Effector memory CD4-positive, alpha-beta T cell (primary cell): ENCODE data around the gene LMBR1.
"Not testable (repeated sequence)": the region's sequence is repeated elsewhere in the genome, so short reads cannot be mapped to it uniquely, and the experiment has no call there.

Source experiments
- DNase-seq, 3 donors: peaks; one replicate each; pipeline ENCODE4 v3.0.0-alpha.2; 2020
- H3K27ac ChIP-seq: 2 replicates; pipeline ENCODE4 v1.7.0; 2013; ENCODE audit warnings: mild to moderate bottlenecking, low read length, moderate library complexity; ENCODE audit not compliant: insufficient read depth, poor library complexity, severe bottlenecking
- H3K27me3 ChIP-seq: replicated peaks from 2 replicates; pipeline ENCODE4 v1.7.0; 2013; ENCODE audit warnings: mild to moderate bottlenecking, low read length; ENCODE audit not compliant: insufficient read depth, control insufficient read depth, poor library complexity, severe bottlenecking
- H3K36me3 ChIP-seq: 2 replicates; pipeline ENCODE4 v1.7.0; 2013; ENCODE audit warnings: mild to moderate bottlenecking, low read length, moderate library complexity; ENCODE audit not compliant: control insufficient read depth, insufficient read depth
- H3K4me1 ChIP-seq: 2 replicates; pipeline ENCODE4 v1.7.0; 2013; ENCODE audit warnings: low read length, mild to moderate bottlenecking; ENCODE audit not compliant: control insufficient read depth, insufficient read depth, poor library complexity, severe bottlenecking
- H3K4me3 ChIP-seq: 2 replicates; pipeline ENCODE4 v1.7.0; 2013; ENCODE audit warnings: low read length, low read depth, mild to moderate bottlenecking; ENCODE audit not compliant: insufficient read depth, poor library complexity, severe bottlenecking
- H3K9me3 ChIP-seq: 2 replicates; pipeline ENCODE4 v1.7.0; 2013; ENCODE audit warnings: mild to moderate bottlenecking, low read length, moderate library complexity; ENCODE audit not compliant: control insufficient read depth

LMBR1 gene

GRCh38 chr7:156927571-156928405, 34.8 kb upstream of the LMBR1 start:
- Histone ChIP-seq H3K27me3 (no peaks in the 10 kb centered on the region), H3K27ac (no peak overlapping the region), H3K4me3 (no peak overlapping the region), H3K36me3 (no peaks in the 10 kb centered on the region), H3K9me3 (no peaks in the 10 kb centered on the region), H3K4me1 (peaks cover 5% of the 10 kb centered on the region)
- DNase-seq: no peak

- not testable (repeated sequence) for H3K36me3 ChIP-seq, H3K4me3 ChIP-seq, H3K9me3 ChIP-seq, DNase-seq, H3K27ac ChIP-seq, H3K27me3 ChIP-seq
- H3K4me1 ChIP-seq: peaks cover 22% of the 10 kb centered on the region
These were observed 32.8 kb upstream of the LMBR1 start for GRCh38 chr7:156925821-156926220.

GRCh38 chr7:156922304-156922703, 29.3 kb upstream of the LMBR1 start:
- H3K27me3 ChIP-seq, H3K9me3 ChIP-seq, H3K27ac ChIP-seq, DNase-seq, H3K36me3 ChIP-seq, H3K4me3 ChIP-seq: not testable (repeated sequence)
- peaks cover 18% of the 10 kb centered on the region for H3K4me1 ChIP-seq

GRCh38 chr7:156920487-156921373, 27.7 kb upstream of the LMBR1 start:
- H3K27me3 ChIP-seq, H3K9me3 ChIP-seq, DNase-seq, H3K36me3 ChIP-seq, H3K27ac ChIP-seq, H3K4me3 ChIP-seq: not testable (repeated sequence)
- peaks cover 18% of the 10 kb centered on the region for H3K4me1 ChIP-seq

GRCh38 chr7:156920076-156920475, 27.1 kb upstream of the LMBR1 start:
- Histone ChIP-seq H3K9me3 (no peaks in the 10 kb centered on the region), H3K27me3 (peaks cover 6% of the 10 kb centered on the region), H3K4me3 (no peak overlapping the region), H3K4me1 (peaks cover 18% of the 10 kb centered on the region), H3K27ac (no peak overlapping the region), H3K36me3 (no peaks in the 10 kb centered on the region)
- no peak for DNase-seq

GRCh38 chr7:156919132-156919713, 26.2 kb upstream of the LMBR1 start:
- no peak for DNase-seq
- no peak overlapping the region for H3K27ac ChIP-seq
- no peaks in the 10 kb centered on the region for H3K9me3 ChIP-seq
- no peaks in the 10 kb centered on the region for H3K36me3 ChIP-seq
- H3K4me3 ChIP-seq: no peak overlapping the region
- H3K27me3 ChIP-seq: peaks cover 6% of the 10 kb centered on the region
- H3K4me1 ChIP-seq: peaks cover 18% of the 10 kb centered on the region

GRCh38 chr7:156918635-156919034, 25.7 kb upstream of the LMBR1 start:
- peaks cover 18% of the 10 kb centered on the region for H3K4me1 ChIP-seq
- DNase-seq: no peak
- H3K36me3 ChIP-seq: no peaks in the 10 kb centered on the region
- H3K9me3 ChIP-seq: no peaks in the 10 kb centered on the region
- peaks cover 6% of the 10 kb centered on the region for H3K27me3 ChIP-seq
- H3K4me3 ChIP-seq: no peak overlapping the region
- H3K27ac ChIP-seq: no peak overlapping the region

- not testable (repeated sequence) for H3K9me3 ChIP-seq, DNase-seq, H3K27me3 ChIP-seq, H3K4me1 ChIP-seq, H3K4me3 ChIP-seq, H3K36me3 ChIP-seq, H3K27ac ChIP-seq
These were observed 16.7 kb upstream of the LMBR1 start for GRCh38 chr7:156909574-156910252.

- H3K36me3 ChIP-seq: no peaks in the 10 kb centered on the region
- no peak overlapping the region for H3K4me3 ChIP-seq
- no peaks in the 10 kb centered on the region for H3K27me3 ChIP-seq
- no peaks in the 10 kb centered on the region for H3K9me3 ChIP-seq
- H3K4me1 ChIP-seq: peaks cover 6% of the 10 kb centered on the region
- no peak overlapping the region for H3K27ac ChIP-seq
- DNase-seq: no peak
These were observed 14.7 kb upstream of the LMBR1 start for GRCh38 chr7:156907656-156908055.
